ENCODE measurements around the gene MFAP2.

Gene MFAP2

GRCh38 chr1:16927711-16928485 is 52.5 kb downstream of the MFAP2 start:
- Histone ChIP-seq H3K9ac (ENCODE audit: low read depth, low read length) (no peak overlapping the region), H3K4me1 (ENCODE audit: insufficient read depth, low read length) (peaks cover 4% of the 10 kb centered on the region), H3K9me3 (ENCODE audit: control insufficient read depth, insufficient read depth, low read length) (no peaks in the 10 kb centered on the region), H3K36me3 (ENCODE audit: insufficient read depth, low read length) (peaks cover 6% of the 10 kb centered on the region; the same call in 1 of the 2 replicates)

DNA sequence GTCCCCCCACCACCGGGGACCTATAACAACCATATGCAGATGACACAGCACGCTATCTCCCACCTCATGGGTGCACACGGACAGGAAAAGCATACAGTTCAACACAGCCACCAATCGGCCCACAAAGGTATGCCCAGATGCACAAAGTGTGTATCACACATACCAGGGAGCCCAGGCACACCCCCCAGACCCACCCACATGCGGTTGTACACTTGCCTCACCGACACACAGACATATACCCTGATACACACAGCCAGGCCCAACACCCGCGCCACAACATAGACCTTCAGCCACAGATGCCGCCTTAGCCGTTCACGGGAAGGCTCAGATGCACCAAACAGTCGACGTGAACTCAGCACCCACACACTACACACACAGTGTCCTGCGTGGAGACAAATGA is 53.2 kb downstream of the MFAP2 start:
- Histone ChIP-seq H3K36me3 (ENCODE audit: insufficient read depth, low read length) (0 out of 2 replicates have a peak, but pooled peaks cover 6% of the 10 kb centered on the region), H3K4me1 (ENCODE audit: insufficient read depth, low read length) (peaks cover 4% of the 10 kb centered on the region), H3K9me3 (ENCODE audit: control insufficient read depth, insufficient read depth, low read length) (no peaks in the 10 kb centered on the region), H3K9ac (ENCODE audit: low read depth, low read length) (no peak overlapping the region)

DNA sequence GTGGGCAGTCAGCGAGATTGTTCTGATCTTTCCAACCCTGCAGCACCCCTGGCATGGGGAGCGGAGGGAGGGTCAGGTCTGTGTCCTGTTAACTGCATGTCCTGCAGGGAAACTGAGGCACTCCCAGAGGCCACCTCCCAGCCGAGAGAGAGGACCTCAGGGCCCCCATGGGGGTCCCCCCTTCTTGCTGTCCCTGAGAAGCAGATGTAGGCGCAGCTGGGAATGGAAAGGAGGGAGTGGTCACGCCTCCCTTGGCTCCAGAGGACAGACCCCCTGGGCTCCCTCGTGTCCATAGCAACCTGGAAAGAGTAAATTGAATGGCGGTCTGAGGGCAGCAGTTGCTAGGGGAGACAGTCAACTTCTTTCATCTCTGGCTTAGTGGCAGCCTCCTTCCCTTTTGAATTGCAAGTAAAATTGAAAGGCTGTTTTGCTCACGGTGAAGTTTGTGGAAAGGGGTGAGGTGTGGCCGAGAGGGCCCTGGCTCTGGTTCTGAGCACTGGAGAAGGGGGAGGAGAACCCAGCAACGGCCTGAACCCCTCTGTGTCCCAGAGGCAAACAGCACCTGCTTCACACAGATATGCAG is 53.8 kb downstream of the MFAP2 start:
- Histone ChIP-seq H3K4me1 (ENCODE audit: insufficient read depth, low read length) (peaks cover 4% of the 10 kb centered on the region), H3K9ac (ENCODE audit: low read depth, low read length) (no peak overlapping the region), H3K36me3 (ENCODE audit: insufficient read depth, low read length) (0 out of 2 replicates have a peak, but pooled peaks cover 5% of the 10 kb centered on the region), H3K9me3 (ENCODE audit: control insufficient read depth, insufficient read depth, low read length) (no peaks in the 10 kb centered on the region)

DNA sequence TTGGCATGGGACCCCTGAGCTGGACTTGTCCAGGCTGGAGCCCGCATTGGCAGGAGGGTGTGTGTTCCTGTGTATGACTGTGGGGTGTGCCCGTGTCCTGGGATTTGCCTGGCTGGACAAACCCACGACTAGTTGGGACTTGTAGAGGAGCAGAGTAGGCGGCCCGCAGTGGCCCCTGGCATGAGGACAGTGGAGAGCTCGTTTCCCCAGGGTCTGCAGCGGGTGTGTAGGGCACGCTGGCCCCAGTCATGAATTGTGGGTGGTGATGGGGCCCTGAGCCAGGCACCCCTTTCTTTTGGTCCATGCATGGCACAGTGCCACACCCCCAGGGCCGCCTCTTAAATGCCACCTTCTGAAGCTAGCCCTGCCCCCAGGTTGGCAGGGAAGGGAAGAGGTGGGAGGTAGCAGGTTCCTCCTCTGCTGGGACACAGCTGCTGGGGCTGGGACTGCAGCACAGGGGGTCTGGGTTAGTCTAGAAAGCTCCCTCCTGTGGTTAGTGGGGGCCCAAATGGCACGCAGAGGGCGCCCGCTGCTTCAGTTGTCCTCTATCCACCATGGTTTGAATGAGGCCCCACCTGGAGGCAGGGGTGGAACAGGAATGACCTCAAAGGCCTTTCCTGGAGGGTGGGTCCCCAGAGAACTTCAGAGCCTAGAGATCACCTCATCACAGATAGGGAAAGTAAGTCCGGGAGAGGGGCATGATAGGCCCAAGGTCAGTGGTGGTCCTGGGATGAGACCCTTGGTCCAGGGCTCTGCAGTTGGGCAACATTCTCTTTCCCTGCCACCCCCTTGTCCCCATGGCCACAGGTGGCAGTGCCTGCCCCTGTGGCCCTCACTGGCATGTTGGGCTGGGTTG is 54.6 kb downstream of the MFAP2 start:
- Histone ChIP-seq H3K36me3 (ENCODE audit: insufficient read depth, low read length) (no peaks in the 10 kb centered on the region), H3K4me1 (ENCODE audit: insufficient read depth, low read length) (peaks cover 9% of the 10 kb centered on the region), H3K9me3 (ENCODE audit: control insufficient read depth, insufficient read depth, low read length) (no peaks in the 10 kb centered on the region), H3K9ac (ENCODE audit: low read depth, low read length) (no peak overlapping the region)

GRCh38 chr1:16924919-16925477 is 55.4 kb downstream of the MFAP2 start:
- H3K9ac ChIP-seq (ENCODE audit: low read depth, low read length): no peak overlapping the region
- H3K9me3 ChIP-seq (ENCODE audit: control insufficient read depth, insufficient read depth, low read length): no peaks in the 10 kb centered on the region
- H3K4me1 ChIP-seq (ENCODE audit: insufficient read depth, low read length): peaks cover 9% of the 10 kb centered on the region
- no peaks in the 10 kb centered on the region for H3K36me3 ChIP-seq (ENCODE audit: insufficient read depth, low read length)
